ENCODE results near the gene EPB41L4B. TPM values are rescaled to one million over a fixed set of nuclear protein-coding genes. Genes with fewer than 3 reads are reported as not detected.
"Not testable (repeated sequence)": the region's sequence is repeated elsewhere in the genome, so short reads cannot be mapped to it uniquely, and the experiment has no call there.

The EPB41L4B gene
- 2.1 and 2.4 TPM in 2 replicates for total RNA-seq (2014; rRNA removed)
- 1.8 TPM for polyA plus RNA-seq (2012)

GRCh38 chr9:109320742-109321448, at the start of gene EPB41L4B:
Gene EPB41L4B, minus strand, starts transcription at chr9:109321059. Its CDS starts 613 bp downstream, at chr9:109320446.
- DNase-seq (ENCODE audit: low read depth), result peak; percentile 57

GRCh38 chr9:109369285-109369684, 48.4 kb upstream of the EPB41L4B start:
- no peak for DNase-seq (ENCODE audit: low read depth)

GRCh38 chr9:109360771-109361170, 39.9 kb upstream of the EPB41L4B start:
- no peak for DNase-seq (ENCODE audit: low read depth)

- DNase-seq (ENCODE audit: low read depth), result not testable (repeated sequence)
Measured at GRCh38 chr9:109358968-109359603, 38.2 kb upstream of the EPB41L4B start.

GRCh38 chr9:109355564-109356297, 34.9 kb upstream of the EPB41L4B start:
- DNase-seq (ENCODE audit: low read depth), result no peak

- DNase-seq (ENCODE audit: low read depth), result no peak
Measured at GRCh38 chr9:109354190-109354589, 33.3 kb upstream of the EPB41L4B start.

GRCh38 chr9:109351032-109351431, 30.2 kb upstream of the EPB41L4B start:
- DNase-seq (ENCODE audit: low read depth), result no peak

GRCh38 chr9:109349421-109349846, 28.6 kb upstream of the EPB41L4B start:
- peak; percentile 69 for DNase-seq (ENCODE audit: low read depth)

GRCh38 chr9:109346904-109347303, 26.0 kb upstream of the EPB41L4B start:
- DNase-seq (ENCODE audit: low read depth), result no peak

- DNase-seq (ENCODE audit: low read depth), result no peak
Measured at GRCh38 chr9:109344866-109345265, 24.0 kb upstream of the EPB41L4B start.

GRCh38 chr9:109342878-109343277, 22.0 kb upstream of the EPB41L4B start:
- DNase-seq (ENCODE audit: low read depth), result no peak

GRCh38 chr9:109341561-109341960, 20.7 kb upstream of the EPB41L4B start:
- DNase-seq (ENCODE audit: low read depth), result no peak

- not testable (repeated sequence) for DNase-seq (ENCODE audit: low read depth)
Measured at GRCh38 chr9:109340979-109341378, 20.1 kb upstream of the EPB41L4B start.

GRCh38 chr9:109336409-109336808, 15.6 kb upstream of the EPB41L4B start:
- no peak for DNase-seq (ENCODE audit: low read depth)

- DNase-seq (ENCODE audit: low read depth), result no peak
Measured at GRCh38 chr9:109335929-109336328, 15.1 kb upstream of the EPB41L4B start.

GRCh38 chr9:109335121-109335520, 14.3 kb upstream of the EPB41L4B start:
- no peak for DNase-seq (ENCODE audit: low read depth)

GRCh38 chr9:109331353-109331752, 10.5 kb upstream of the EPB41L4B start:
- DNase-seq (ENCODE audit: low read depth), result no peak

GRCh38 chr9:109329638-109330258, 8.9 kb upstream of the EPB41L4B start:
- DNase-seq (ENCODE audit: low read depth), result no peak

GRCh38 chr9:109328978-109329637, 8.2 kb upstream of the EPB41L4B start:
- DNase-seq (ENCODE audit: low read depth), result peak; percentile 51

GRCh38 chr9:109325089-109325488, 4.2 kb upstream of the EPB41L4B start:
- DNase-seq (ENCODE audit: low read depth), result no peak

GRCh38 chr9:109323771-109324170, 2.9 kb upstream of the EPB41L4B start:
- DNase-seq (ENCODE audit: low read depth), result no peak

Measured in LHCN-M2 (cell line).